Kidney (tissue), 14 donors: ENCODE data around the gene AKAP6. TPM values are rescaled to one million over a fixed set of nuclear protein-coding genes. Genes with fewer than 3 reads are reported as not detected.

ENCODE experiments used
- DNase-seq, 5 donors: peaks; one replicate each; pipeline ENCODE4 v3.0.0-alpha.2; 2013 to 2020
- FAIRE-seq: peaks from 2 replicates; lab custom pipeline; 2012; peaks lifted over from hg19 to GRCh38; lab: Jason Lieb, UNC
- H3K27ac ChIP-seq, 2 donors: one replicate each; pipeline ENCODE4 v1.7.0; 2013; ENCODE audit warnings: low read depth in 2 of 2, low read length in 2 of 2, inconsistent platforms in 1 of 2
- H3K27me3 ChIP-seq: one replicate; pipeline ENCODE4 v1.7.1; 2013; ENCODE audit warnings: low read length, inconsistent platforms; ENCODE audit not compliant: control insufficient read depth, insufficient read depth
- H3K36me3 ChIP-seq, 3 donors: one replicate each; pipeline versions ENCODE4 v1.7.0 to v1.7.1; 2013; ENCODE audit warnings: low read length in 3 of 3, control low read depth in 1 of 3, inconsistent platforms in 1 of 3; ENCODE audit not compliant: insufficient read depth in 3 of 3, control insufficient read depth in 2 of 3
- H3K4me1 ChIP-seq, 3 donors: one replicate each; pipeline versions ENCODE4 v1.7.0 to v1.7.1; 2013; ENCODE audit warnings: low read length in 3 of 3, inconsistent platforms in 1 of 3, low read depth in 1 of 3; ENCODE audit not compliant: control insufficient read depth in 2 of 3, insufficient read depth in 2 of 3
- H3K4me3 ChIP-seq, 3 donors: one replicate each; pipeline versions ENCODE4 v1.7.0 to v1.8.1; 2013; ENCODE audit warnings: low read length in 3 of 3, control low read depth in 1 of 3, inconsistent platforms in 1 of 3
- H3K9ac ChIP-seq, 3 donors: one replicate each; pipeline versions ENCODE4 v1.7.0 to v1.7.1; 2013; ENCODE audit warnings: low read length in 3 of 3, control low read depth in 1 of 3, inconsistent platforms in 1 of 3
- H3K9me3 ChIP-seq, 3 donors: one replicate each; pipeline versions ENCODE4 v1.7.0 to v1.7.1; 2013; ENCODE audit warnings: low read length in 3 of 3, control low read depth in 1 of 3, inconsistent platforms in 1 of 3; ENCODE audit not compliant: control insufficient read depth in 2 of 3, insufficient read depth in 1 of 3
- intact Hi-C: fragments of 100-400 bp; cut with DNase I; formaldehyde crosslinking; loops from one replicate; pipeline ENCODE4 v1.11.1; 2022
- polyA plus RNA-seq: library from polyadenylated mRNA; stranded (reverse); fragments of 350-450 nt; fragmentation: Illumina TruSeq; extraction: RNeasy Lipid Tissue Mini Kit (QIAGEN cat#74804); gene quantifications from one replicate; pipeline ENCODE4 v1.2.3, GENCODE V29; 2014; ENCODE audit warnings: low read depth, low replicate concordance; ENCODE audit not compliant: insufficient read depth
- total RNA-seq: library from RNA; stranded (reverse); fragmentation: NEBNext Ultra II Directional; extraction: Animal tissue kit (Norgen Biotek cat#: 25700); gene quantifications from one replicate; pipeline ENCODE4 v1.2.1, GENCODE V29; 2021
- TF ChIP-seq, protein P1 (sequence below): IDR thresholded peaks from 3 replicates; pipeline ENCODE4 v1.5.1; 2012; ENCODE audit warnings: mild to moderate bottlenecking, moderate library complexity, borderline replicate concordance; ENCODE audit not compliant: insufficient read depth; ENCODE audit errors: extremely low read depth
- donor health status: control.
- donor health status: control.
- donor health status: control.
- donor health status: control.
- donor health status: control.
- donor health status: DM: yes; HTN: yes; CAD: no.
- donor health status: Normal renal cell carcinoma (clear cell type).

The AKAP6 gene
- total and polyA plus RNA-seq, 2 donors from 2014 or later = 0.92 to 10.5 TPM

DNA sequence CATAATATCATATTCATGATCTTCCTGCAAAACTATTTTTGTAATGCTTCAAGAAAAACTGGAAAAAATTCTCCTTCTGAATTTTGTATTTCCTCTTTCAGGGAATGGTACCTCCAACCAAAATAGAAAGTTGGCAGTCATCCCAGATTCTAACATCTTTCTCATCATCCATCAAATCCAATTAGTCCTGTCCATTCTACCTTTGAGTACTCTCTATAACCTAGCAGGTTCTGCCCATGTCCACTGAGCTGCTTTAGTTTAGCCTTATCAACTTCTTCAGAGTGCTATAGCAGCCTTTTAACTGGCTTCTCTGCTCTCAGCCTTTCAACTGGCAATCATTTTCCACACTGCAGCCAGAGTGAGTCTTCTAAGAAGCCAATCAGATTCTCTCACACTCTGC is 236.2 kb downstream of the AKAP6 start:
- no peak overlapping the region for H3K4me3 ChIP-seq
- no peak overlapping the region for H3K27ac ChIP-seq
- H3K9me3 ChIP-seq = no peaks in the 10 kb centered on the region
- no peak for FAIRE-seq
- no peak overlapping the region for H3K9ac ChIP-seq
- peak in 1 of 5 donors; percentile 18 for DNase-seq
- H3K4me1 ChIP-seq = peaks cover 0 to 6% (median 0%) of the 10 kb centered on the region in 3 donors
- intact Hi-C loops = no loop called here
- no peaks in the 10 kb centered on the region for H3K36me3 ChIP-seq
- TF ChIP-seq, protein P1, sequence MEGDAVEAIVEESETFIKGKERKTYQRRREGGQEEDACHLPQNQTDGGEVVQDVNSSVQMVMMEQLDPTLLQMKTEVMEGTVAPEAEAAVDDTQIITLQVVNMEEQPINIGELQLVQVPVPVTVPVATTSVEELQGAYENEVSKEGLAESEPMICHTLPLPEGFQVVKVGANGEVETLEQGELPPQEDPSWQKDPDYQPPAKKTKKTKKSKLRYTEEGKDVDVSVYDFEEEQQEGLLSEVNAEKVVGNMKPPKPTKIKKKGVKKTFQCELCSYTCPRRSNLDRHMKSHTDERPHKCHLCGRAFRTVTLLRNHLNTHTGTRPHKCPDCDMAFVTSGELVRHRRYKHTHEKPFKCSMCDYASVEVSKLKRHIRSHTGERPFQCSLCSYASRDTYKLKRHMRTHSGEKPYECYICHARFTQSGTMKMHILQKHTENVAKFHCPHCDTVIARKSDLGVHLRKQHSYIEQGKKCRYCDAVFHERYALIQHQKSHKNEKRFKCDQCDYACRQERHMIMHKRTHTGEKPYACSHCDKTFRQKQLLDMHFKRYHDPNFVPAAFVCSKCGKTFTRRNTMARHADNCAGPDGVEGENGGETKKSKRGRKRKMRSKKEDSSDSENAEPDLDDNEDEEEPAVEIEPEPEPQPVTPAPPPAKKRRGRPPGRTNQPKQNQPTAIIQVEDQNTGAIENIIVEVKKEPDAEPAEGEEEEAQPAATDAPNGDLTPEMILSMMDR = no peak
- no peaks in the 10 kb centered on the region for H3K27me3 ChIP-seq

DNA sequence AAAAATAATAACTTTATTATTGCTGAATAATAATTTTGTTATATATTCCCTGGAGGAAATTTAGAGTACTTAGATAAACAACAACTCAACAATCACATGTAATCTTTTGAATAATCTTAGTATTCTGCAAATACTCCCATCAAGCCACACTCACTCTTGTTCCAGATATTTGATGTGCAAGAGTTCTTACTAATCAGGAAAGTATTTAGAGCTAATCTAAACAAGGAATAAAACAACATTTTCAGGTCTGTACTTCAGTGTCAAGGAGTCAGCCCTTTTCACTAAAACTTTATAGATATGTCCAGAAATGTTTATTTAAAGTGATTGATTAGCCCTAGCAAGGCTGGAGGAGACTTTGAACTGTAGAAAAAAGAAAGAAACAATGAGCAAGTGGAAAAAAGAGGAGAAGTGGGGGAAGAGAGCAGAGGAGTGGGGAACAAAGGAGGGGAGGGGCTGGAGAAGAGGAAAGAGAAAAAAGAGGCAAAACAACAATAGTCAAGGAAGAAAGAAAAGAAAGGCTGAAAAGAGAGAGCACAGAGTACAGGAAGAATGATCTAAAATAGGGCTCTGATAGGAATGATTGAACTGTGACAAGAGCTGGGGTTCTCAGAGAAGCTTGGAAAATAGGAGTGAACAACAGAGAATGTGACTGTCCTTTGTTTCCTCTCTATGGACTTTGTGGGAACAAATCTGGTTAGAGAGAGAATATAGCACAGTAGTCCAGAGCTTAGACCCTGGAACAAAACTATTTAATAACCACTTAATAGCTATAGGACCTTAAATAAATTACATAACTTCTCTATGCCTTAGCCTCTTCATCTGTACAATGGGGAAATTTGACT is 238.7 kb downstream of the AKAP6 start:
- H3K9ac ChIP-seq = no peak overlapping the region
- no peaks in the 10 kb centered on the region for H3K27me3 ChIP-seq
- no peaks in the 10 kb centered on the region for H3K36me3 ChIP-seq
- FAIRE-seq (no peak), DNase-seq (peak in 1 of 5 donors; percentile 31)
- H3K9me3 ChIP-seq = no peaks in the 10 kb centered on the region
- peaks cover 0 to 6% (median 0%) of the 10 kb centered on the region in 3 donors for H3K4me1 ChIP-seq
- no peak overlapping the region for H3K27ac ChIP-seq
- TF ChIP-seq, protein P1 = no peak
- intact Hi-C loops = no loop called here
- no peak overlapping the region for H3K4me3 ChIP-seq

DNA sequence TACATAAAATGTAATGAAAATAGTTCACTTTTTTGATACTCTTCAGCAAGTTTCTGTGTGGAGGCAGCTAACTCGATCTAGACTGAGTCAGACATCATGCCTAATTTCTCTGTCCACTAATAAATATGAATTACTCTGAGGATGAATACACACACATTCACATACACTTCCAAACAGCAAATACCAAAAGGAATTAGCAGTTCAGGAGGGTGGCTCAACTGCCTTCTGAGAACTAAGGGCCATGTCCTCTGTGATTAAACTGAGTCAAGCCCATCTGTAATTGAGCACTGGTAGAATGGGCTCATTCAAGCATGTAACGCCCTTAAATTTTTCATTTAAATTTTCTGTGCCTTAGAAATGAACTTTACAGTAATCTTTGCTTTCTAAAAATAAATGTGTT is 242.5 kb downstream of the AKAP6 start:
- TF ChIP-seq, protein P1 = no peak
- H3K27ac ChIP-seq = no peak overlapping the region
- H3K9me3 ChIP-seq = no peaks in the 10 kb centered on the region
- no peaks in the 10 kb centered on the region for H3K36me3 ChIP-seq
- no peaks in the 10 kb centered on the region for H3K4me1 ChIP-seq
- no peak overlapping the region for H3K4me3 ChIP-seq
- no peak overlapping the region for H3K9ac ChIP-seq
- DNase-seq (no peak), FAIRE-seq (no peak)
- intact Hi-C loops = loop anchor here (10.0 kb wide), 1 partner anchor 1223 kb away; no protein-coding TSS in a partner anchor
- H3K27me3 ChIP-seq = no peaks in the 10 kb centered on the region
